Ishikawa (cell line): ENCODE data around the gene RARA.

Experiments used
- CEBPB ChIP-seq: IDR thresholded peaks from 2 replicates; pipeline ENCODE4 v1.6.1; 2012
- CREB1 ChIP-seq: IDR thresholded peaks from 2 replicates; pipeline ENCODE4 v1.6.1; 2012; ENCODE audit warnings: low read depth
- EGR1 ChIP-seq: IDR thresholded peaks from 2 replicates; pipeline ENCODE4 v1.6.1; 2012
- EP300 ChIP-seq: IDR thresholded peaks from 2 replicates; pipeline ENCODE4 v1.6.1; 2012; ENCODE audit warnings: borderline replicate concordance
- FOXM1 ChIP-seq: IDR thresholded peaks from 2 replicates; pipeline ENCODE4 v1.6.1; 2012; ENCODE audit warnings: low read depth, borderline replicate concordance
- NFIC ChIP-seq: IDR thresholded peaks from 2 replicates; pipeline ENCODE4 v1.6.1; 2012
- RAD21 ChIP-seq: IDR thresholded peaks from 2 replicates; pipeline ENCODE4 v1.6.1; 2012; ENCODE audit warnings: low read depth
- TAF1 ChIP-seq: IDR thresholded peaks from 2 replicates; pipeline ENCODE4 v1.6.1; 2012; ENCODE audit warnings: low read depth, mild to moderate bottlenecking
- TCF12 ChIP-seq: IDR thresholded peaks from 2 replicates; pipeline ENCODE4 v1.6.1; 2012; ENCODE audit warnings: low read depth
- TEAD4 ChIP-seq: IDR thresholded peaks from 2 replicates; pipeline ENCODE4 v1.6.1; 2012
- YY1 ChIP-seq: IDR thresholded peaks from 2 replicates; pipeline ENCODE4 v1.6.1; 2012; ENCODE audit warnings: low read depth
- ZBTB7A ChIP-seq: IDR thresholded peaks from 2 replicates; pipeline ENCODE4 v1.6.1; 2012; ENCODE audit warnings: low read depth
- TF ChIP-seq, protein P1 (sequence below): IDR thresholded peaks from 2 replicates; pipeline ENCODE4 v1.6.1; 2012
- TF ChIP-seq, protein P2 (sequence below): IDR thresholded peaks from 2 replicates; pipeline ENCODE4 v1.6.1; 2012
- TF ChIP-seq, protein P3 (sequence below): IDR thresholded peaks from 2 replicates; pipeline ENCODE4 v1.6.1; 2012; ENCODE audit warnings: low read depth, mild to moderate bottlenecking

RARA gene

DNA sequence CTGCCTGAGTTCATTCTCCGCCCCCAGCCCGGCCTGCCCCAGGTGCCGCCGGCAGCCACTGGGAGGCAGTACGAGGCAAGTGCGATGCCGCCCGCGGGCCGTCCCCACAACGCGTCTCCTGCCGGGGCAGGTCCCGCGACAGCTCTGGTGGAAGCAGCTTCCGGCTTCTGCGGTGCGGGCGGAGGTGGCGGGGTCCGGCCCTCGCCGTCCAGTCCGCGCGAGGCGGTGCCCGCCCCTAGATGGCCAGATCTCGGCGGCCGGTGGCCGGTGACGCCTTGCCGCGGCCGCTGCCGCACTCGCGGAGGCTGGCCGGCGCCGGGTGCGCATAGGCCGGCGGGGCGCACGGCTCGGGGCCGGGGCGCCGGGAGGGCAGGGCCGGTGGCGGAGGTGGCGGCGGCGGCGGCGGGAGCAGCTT lies 53.7 kb downstream of the RARA start:
- no peak for TF ChIP-seq FOXM1
- TF ChIP-seq TEAD4 = no peak
- TF ChIP-seq EP300 = no peak
- TF ChIP-seq, protein P1, sequence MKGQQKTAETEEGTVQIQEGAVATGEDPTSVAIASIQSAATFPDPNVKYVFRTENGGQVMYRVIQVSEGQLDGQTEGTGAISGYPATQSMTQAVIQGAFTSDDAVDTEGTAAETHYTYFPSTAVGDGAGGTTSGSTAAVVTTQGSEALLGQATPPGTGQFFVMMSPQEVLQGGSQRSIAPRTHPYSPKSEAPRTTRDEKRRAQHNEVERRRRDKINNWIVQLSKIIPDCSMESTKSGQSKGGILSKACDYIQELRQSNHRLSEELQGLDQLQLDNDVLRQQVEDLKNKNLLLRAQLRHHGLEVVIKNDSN = peak; percentile 27; the same call in 1 of the 2 replicates
- TF ChIP-seq NFIC = no peak
- no peak for TF ChIP-seq YY1
- no peak; the same call in 1 of the 2 replicates for TF ChIP-seq TAF1
- 0 out of 2 replicates have a peak, but pooled peaks have one; percentile 25 for TF ChIP-seq EGR1
- peak; percentile 79 for TF ChIP-seq RAD21
- TF ChIP-seq CREB1 = no peak
- TF ChIP-seq, protein P2, sequence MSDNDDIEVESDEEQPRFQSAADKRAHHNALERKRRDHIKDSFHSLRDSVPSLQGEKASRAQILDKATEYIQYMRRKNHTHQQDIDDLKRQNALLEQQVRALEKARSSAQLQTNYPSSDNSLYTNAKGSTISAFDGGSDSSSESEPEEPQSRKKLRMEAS = peak; percentile 83; the same call in 1 of the 2 replicates
- no peak for TF ChIP-seq TCF12

DNA sequence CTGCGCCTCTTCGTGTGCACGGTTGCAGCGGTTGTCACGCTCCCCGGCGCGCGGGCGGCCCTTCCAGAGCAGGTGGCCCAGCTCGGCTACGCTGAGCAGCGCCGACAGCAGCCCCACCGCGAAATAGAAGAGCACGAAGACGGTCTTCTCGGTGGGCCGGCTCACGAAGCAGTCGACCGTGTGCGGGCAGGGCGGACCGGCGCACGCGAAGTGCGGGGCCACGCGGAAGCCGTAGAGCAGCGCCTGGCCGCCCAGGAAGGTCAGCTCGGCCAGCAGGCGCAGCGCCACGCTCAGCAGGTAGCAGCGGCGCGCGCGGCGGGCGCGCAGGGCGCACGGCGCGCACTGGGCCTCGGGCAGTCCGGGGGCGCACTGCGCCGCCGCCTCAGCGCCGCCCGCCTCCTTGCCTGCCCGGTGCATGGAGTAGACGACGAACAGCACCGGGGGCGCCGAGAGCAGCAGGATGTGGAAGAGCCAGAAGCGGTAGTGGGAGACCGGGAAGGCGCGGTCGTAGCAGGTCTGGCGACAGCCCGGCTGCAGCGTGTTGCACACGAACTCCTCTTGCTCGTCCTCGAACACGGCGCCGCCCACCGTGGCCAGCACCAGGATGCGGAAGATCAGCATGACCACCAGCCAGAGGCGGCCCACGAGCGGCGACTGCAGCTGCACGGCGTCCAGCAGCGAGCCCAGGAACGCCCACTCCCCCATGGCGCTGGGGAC lies 54.3 kb downstream of the RARA start:
- TF ChIP-seq ZBTB7A (peak; percentile 29; the same call in 1 of the 2 replicates), FOXM1 (no peak), RAD21 (no peak), TCF12 (no peak), EP300 (no peak), TEAD4 (no peak), CEBPB (no peak), CREB1 (no peak), TAF1 (no peak), YY1 (no peak)
- TF ChIP-seq, protein P2 = peak; percentile 72; the same call in 1 of the 2 replicates
- TF ChIP-seq, protein P3, sequence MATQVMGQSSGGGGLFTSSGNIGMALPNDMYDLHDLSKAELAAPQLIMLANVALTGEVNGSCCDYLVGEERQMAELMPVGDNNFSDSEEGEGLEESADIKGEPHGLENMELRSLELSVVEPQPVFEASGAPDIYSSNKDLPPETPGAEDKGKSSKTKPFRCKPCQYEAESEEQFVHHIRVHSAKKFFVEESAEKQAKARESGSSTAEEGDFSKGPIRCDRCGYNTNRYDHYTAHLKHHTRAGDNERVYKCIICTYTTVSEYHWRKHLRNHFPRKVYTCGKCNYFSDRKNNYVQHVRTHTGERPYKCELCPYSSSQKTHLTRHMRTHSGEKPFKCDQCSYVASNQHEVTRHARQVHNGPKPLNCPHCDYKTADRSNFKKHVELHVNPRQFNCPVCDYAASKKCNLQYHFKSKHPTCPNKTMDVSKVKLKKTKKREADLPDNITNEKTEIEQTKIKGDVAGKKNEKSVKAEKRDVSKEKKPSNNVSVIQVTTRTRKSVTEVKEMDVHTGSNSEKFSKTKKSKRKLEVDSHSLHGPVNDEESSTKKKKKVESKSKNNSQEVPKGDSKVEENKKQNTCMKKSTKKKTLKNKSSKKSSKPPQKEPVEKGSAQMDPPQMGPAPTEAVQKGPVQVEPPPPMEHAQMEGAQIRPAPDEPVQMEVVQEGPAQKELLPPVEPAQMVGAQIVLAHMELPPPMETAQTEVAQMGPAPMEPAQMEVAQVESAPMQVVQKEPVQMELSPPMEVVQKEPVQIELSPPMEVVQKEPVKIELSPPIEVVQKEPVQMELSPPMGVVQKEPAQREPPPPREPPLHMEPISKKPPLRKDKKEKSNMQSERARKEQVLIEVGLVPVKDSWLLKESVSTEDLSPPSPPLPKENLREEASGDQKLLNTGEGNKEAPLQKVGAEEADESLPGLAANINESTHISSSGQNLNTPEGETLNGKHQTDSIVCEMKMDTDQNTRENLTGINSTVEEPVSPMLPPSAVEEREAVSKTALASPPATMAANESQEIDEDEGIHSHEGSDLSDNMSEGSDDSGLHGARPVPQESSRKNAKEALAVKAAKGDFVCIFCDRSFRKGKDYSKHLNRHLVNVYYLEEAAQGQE = no peak

DNA sequence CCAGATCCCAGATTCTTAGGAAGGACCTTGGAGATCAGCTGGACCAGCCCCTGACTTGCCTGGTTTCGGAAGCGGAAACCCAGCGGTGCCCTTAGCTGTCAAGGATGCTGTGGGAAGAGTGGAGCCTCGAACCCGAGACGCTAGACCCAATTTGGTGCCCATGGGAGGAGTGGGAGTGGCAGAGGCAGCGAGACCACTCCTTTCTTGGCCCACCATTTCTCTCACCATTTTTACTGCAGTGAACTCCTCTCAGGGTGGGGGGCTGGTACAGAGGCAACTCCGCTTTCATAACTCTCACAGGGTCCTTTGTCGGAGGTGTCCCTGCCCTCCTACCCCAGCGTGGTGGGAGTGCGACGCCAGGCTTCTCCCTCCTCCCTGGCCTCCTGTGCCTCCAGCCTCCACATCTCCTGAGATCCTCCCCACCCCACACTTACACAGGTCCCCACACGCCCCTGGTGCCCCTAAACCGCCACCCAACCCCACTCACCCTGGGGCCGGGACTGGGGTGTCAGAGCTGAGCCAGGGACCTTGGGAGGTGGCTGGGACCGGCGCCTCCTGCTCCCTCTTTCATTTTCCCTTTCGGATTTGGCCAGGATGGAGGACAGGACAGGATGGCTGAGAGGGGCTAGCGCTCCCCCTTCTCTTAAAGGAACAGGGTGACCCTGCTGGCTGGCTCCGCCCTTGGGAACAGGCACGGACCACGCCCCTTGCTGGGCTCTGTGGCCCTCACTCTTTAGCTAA lies 55.3 kb downstream of the RARA start, which contains the start of gene GJD3:
Gene GJD3, minus strand, starts transcription at position 617 of the 741 bp plus-strand sequence. CDS start 922 bp downstream, outside the sequence.
- TF ChIP-seq, protein P2 = no peak
- TF ChIP-seq TAF1 (no peak), CREB1 (no peak), FOXM1 (no peak), TCF12 (no peak), TEAD4 (no peak)
- TF ChIP-seq, protein P1 = no peak
- TF ChIP-seq, protein P3 = no peak

DNA sequence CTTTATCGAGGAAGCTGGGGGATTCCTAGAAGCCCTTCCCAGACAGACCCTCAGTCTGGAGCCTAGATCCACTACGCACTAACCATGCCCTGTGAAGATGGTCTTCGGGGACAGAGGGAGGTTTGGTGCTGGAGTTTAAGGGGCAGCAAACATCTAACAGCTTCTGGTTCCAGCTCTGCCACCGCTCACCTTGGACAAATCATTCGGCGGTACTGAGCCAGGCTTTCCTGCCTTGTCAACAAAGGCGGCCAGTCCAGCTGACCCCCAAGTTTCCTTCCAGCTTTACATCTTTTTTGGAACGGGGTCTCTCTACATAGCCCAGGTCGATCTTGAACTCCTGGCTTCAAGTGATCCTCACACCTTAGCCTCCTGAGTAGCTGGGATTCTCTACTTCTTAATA lies 55.9 kb downstream of the RARA start:
- TF ChIP-seq CREB1 (no peak), TAF1 (no peak), FOXM1 (no peak), EP300 (no peak), YY1 (no peak), TEAD4 (no peak), EGR1 (no peak), RAD21 (no peak), ZBTB7A (no peak), CEBPB (no peak), NFIC (no peak), TCF12 (no peak)
- TF ChIP-seq, protein P1 = no peak
- TF ChIP-seq, protein P3 = no peak
- TF ChIP-seq, protein P2 = no peak
